Right lobe of liver (tissue), 4 donors: Measurements from ENCODE around the gene FRMD4A.

ENCODE experiments used
- POLR2A ChIP-seq: fragments of 450-650 bp; IDR thresholded peaks from one replicate; pipeline ENCODE4 v1.6.1; 2017; ENCODE audit warnings: antibody characterized with exemption, mild to moderate bottlenecking
- TF ChIP-seq, protein P1 (sequence below), 4 donors: fragments of 200-600 bp in 3 of 4; fragments of 450-650 bp in 1 of 4; IDR thresholded peaks; one replicate each; pipeline versions ENCODE4 v1.5.1 to v1.8.0; 2016 to 2022; ENCODE audit warnings: antibody characterized with exemption in 4 of 4, mild to moderate bottlenecking in 2 of 4
- donor health status: DM: no; HTN: no; CAD: no.
- donor health status: DM: no; HTN: no; CAD: no.
- donor health status: DM: no; HTN: yes; CAD: no.

DNA sequence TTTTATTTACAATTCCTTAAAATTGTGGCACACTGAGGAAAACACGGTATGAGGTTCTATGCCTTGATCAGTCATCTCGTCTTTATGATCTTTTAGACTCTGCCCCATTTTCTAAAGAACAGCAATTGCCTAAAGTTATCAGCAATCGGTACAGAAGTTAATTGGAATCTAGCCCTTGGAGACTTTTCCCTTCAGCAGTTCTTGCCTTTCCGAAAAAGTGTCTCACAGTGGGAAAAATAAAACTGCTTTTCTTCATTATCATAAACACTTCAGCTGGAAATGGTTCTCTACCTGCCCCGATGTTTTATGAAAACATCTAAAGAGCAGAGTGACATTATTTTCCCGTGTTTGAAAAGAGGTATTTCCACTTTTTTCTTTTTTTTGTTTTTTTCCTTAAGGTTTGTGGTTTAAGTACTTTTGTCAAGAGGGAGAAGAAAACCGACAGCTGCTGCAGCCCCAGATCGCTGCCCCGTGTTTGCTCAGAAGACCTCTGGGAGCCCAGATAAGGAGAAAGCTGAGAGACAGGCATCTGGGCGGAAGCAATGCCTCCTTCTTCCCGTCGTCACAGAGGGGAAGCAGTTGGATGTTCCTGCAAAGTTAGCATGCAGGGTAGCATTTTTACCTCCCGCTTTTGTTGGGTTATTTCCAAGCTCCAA is 149.7 kb downstream of the FRMD4A start:
- TF ChIP-seq, protein P1, sequence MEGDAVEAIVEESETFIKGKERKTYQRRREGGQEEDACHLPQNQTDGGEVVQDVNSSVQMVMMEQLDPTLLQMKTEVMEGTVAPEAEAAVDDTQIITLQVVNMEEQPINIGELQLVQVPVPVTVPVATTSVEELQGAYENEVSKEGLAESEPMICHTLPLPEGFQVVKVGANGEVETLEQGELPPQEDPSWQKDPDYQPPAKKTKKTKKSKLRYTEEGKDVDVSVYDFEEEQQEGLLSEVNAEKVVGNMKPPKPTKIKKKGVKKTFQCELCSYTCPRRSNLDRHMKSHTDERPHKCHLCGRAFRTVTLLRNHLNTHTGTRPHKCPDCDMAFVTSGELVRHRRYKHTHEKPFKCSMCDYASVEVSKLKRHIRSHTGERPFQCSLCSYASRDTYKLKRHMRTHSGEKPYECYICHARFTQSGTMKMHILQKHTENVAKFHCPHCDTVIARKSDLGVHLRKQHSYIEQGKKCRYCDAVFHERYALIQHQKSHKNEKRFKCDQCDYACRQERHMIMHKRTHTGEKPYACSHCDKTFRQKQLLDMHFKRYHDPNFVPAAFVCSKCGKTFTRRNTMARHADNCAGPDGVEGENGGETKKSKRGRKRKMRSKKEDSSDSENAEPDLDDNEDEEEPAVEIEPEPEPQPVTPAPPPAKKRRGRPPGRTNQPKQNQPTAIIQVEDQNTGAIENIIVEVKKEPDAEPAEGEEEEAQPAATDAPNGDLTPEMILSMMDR (IDR thresholded peaks at IDR 0.05): no peak
- no peak for TF ChIP-seq POLR2A
